Activated CD8-positive, alpha-beta T cell treated with anti-CD3 and anti-CD28 coated beads for 36 hours (primary cell): ENCODE data around the gene SMURF2. TPM values are rescaled to one million over a fixed set of nuclear protein-coding genes. Genes with fewer than 3 reads are reported as not detected.
A peak's percentile ranks its signal among the peaks of the same experiment; 100 is the strongest.

Experiments
- ATAC-seq: fragments of 200-7000 bp; cut with Tn5 transposase; one replicate; pipeline ENCODE4 v1.10.0; 2021; ENCODE audit warnings: mild to moderate bottlenecking, moderate library complexity
- CTCF ChIA-PET: fragments of 350-600 bp; sonication (Branson Sonifier 250); formaldehyde crosslinking; loops from one replicate; lab custom pipeline; 2021; ENCODE audit warnings: antibody characterized with exemption; lab: Charles Lee
- POLR2A ChIA-PET: fragments of 350-600 bp; sonication (Branson Sonifier 250); formaldehyde crosslinking; loops from one replicate; lab custom pipeline; 2021; ENCODE audit warnings: antibody characterized with exemption; lab: Charles Lee
- DNase-seq: peaks from one replicate; pipeline ENCODE4 v3.0.0-alpha.2; 2020
- H3K27ac Mint-ChIP-seq: one replicate; pipeline ENCODE4 v1.8.0; 2021; ENCODE audit warnings: mild to moderate bottlenecking, mixed read lengths
- H3K27me3 Mint-ChIP-seq: one replicate; pipeline ENCODE4 v1.8.0; 2021; ENCODE audit warnings: mixed read lengths
- H3K36me3 Mint-ChIP-seq: one replicate; pipeline ENCODE4 v1.8.0; 2021; ENCODE audit warnings: low read depth, mixed read lengths
- H3K4me1 Mint-ChIP-seq: one replicate; pipeline ENCODE4 v1.8.0; 2021; ENCODE audit warnings: low read depth, mixed read lengths
- H3K4me3 Mint-ChIP-seq: one replicate; pipeline ENCODE4 v1.8.0; 2021; ENCODE audit warnings: mild to moderate bottlenecking, moderate library complexity, mixed read lengths
- H3K9me3 Mint-ChIP-seq: one replicate; pipeline ENCODE4 v1.8.0; 2021; ENCODE audit warnings: mixed read lengths
- intact Hi-C: fragments of 100-400 bp; cut with micrococcal nuclease; formaldehyde crosslinking; loops from one replicate; pipeline ENCODE4 v1.10.0; 2022
- total RNA-seq, 2 experiments: library from RNA; stranded (reverse); gene quantifications; one replicate each; pipeline ENCODE4 v1.2.3, GENCODE V29; 2021
- TF ChIP-seq, protein P1 (sequence below): fragments of 200-600 bp; IDR thresholded peaks from one replicate; pipeline ENCODE4 v1.8.0; 2022; ENCODE audit warnings: antibody characterized with exemption, mild to moderate bottlenecking

Gene SMURF2
- total RNA-seq, 2 experiments from 2014 or later, result 13.8 to 13.9 TPM

GRCh38 chr17:64529221-64529620, 132.9 kb downstream of the SMURF2 start:
- peaks cover 8% of the 10 kb centered on the region for H3K4me1 Mint-ChIP-seq
- intact Hi-C loops, result no loop called here
- TF ChIP-seq, protein P1, sequence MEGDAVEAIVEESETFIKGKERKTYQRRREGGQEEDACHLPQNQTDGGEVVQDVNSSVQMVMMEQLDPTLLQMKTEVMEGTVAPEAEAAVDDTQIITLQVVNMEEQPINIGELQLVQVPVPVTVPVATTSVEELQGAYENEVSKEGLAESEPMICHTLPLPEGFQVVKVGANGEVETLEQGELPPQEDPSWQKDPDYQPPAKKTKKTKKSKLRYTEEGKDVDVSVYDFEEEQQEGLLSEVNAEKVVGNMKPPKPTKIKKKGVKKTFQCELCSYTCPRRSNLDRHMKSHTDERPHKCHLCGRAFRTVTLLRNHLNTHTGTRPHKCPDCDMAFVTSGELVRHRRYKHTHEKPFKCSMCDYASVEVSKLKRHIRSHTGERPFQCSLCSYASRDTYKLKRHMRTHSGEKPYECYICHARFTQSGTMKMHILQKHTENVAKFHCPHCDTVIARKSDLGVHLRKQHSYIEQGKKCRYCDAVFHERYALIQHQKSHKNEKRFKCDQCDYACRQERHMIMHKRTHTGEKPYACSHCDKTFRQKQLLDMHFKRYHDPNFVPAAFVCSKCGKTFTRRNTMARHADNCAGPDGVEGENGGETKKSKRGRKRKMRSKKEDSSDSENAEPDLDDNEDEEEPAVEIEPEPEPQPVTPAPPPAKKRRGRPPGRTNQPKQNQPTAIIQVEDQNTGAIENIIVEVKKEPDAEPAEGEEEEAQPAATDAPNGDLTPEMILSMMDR, result no peak
- ChIA-PET POLR2A (no interaction called here), CTCF (interaction anchor here (1.8 kb wide), 1 partner anchor 8 kb away, joined by 5 read pairs; no protein-coding TSS in a partner anchor)
- no peak overlapping the region for H3K4me3 Mint-ChIP-seq
- ATAC-seq, result no peak
- peaks cover 45% of the 10 kb centered on the region for H3K36me3 Mint-ChIP-seq
- no peaks in the 10 kb centered on the region for H3K27me3 Mint-ChIP-seq
- no peak for DNase-seq
- no peak overlapping the region for H3K27ac Mint-ChIP-seq
- H3K9me3 Mint-ChIP-seq, result no peaks in the 10 kb centered on the region

DNA sequence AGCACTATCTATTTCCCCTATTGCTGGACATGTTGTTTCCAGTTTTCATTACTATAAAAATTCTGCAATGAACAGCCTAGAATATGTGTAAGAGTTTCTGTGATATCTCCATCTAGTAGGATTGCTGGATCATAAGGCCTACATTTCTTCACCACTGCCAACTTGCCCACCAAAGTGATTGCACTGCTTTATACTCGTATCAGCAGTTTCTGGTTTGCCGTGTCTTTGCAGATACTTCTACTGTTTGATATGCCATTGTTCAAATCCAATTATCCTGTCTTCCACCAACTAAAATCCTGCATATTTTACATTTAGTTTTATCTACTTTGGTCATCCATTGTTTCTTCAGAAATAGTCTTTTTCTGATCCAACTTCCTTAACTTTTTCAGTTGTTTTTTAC, 134.2 kb downstream of the SMURF2 start:
- peak overlapping the region; percentile 7 for H3K27ac Mint-ChIP-seq
- TF ChIP-seq, protein P1, result no peak
- H3K4me1 Mint-ChIP-seq, result no peaks in the 10 kb centered on the region
- H3K36me3 Mint-ChIP-seq, result peaks cover 39% of the 10 kb centered on the region
- DNase-seq (no peak), ATAC-seq (no peak)
- POLR2A ChIA-PET, result interaction anchor here (1.0 kb wide), 1 partner anchor 21 kb away, joined by 3 read pairs; the partner anchor contains the start of genes CEP95 and DDX5
- H3K4me3 Mint-ChIP-seq, result no peak overlapping the region
- intact Hi-C loops, result no loop called here
- no peaks in the 10 kb centered on the region for H3K27me3 Mint-ChIP-seq
- CTCF ChIA-PET, result interaction anchor here (0.9 to 1.8 kb wide), 3 partner anchors 10 to 121 kb away, joined by 3 to 5 read pairs (median 3); no protein-coding TSS in a partner anchor
- no peaks in the 10 kb centered on the region for H3K9me3 Mint-ChIP-seq

DNA sequence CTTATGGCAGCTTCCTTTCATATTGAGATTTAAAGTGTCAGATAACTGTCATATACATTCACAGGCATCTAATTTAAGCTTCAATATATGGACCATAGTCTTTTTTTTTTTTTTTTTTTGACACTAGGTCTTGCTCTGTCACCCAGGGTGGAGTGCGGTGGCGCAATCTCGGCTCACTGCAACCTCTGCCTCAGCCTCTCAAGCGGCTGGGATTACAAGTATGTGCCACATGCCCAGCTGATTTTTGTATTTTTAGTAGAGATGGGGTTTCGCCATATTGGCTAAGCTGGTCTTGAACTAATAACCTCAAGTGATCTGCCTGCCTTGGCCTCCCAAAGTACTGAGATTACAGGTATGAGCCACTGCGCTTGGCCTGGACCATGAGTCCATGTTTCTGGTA, 141.7 kb downstream of the SMURF2 start:
- ATAC-seq, result no peak
- ChIA-PET CTCF (interaction anchor here (0.8 to 1.4 kb wide), 2 partner anchors 27 to 100 kb away, joined by 3 to 4 read pairs; no protein-coding TSS in a partner anchor), POLR2A (interaction anchor here (0.6 to 1.4 kb wide), 2 partner anchors 13 to 18 kb away, joined by 3 to 8 read pairs; partner anchors contain the start of gene CEP95)
- intact Hi-C loops, result no loop called here
- Mint-ChIP-seq H3K27ac (no peak overlapping the region), H3K27me3 (no peaks in the 10 kb centered on the region), H3K4me1 (peaks cover 9% of the 10 kb centered on the region), H3K36me3 (peaks cover 29% of the 10 kb centered on the region), H3K9me3 (no peaks in the 10 kb centered on the region), H3K4me3 (no peak overlapping the region)
- no peak for DNase-seq
- TF ChIP-seq, protein P1, result no peak

- no peak overlapping the region for H3K4me3 Mint-ChIP-seq
- DNase-seq (no peak), ATAC-seq (no peak)
- intact Hi-C loops, result no loop called here
- POLR2A ChIA-PET, result interaction anchor here (0.6 to 1.4 kb wide), 2 partner anchors 13 to 17 kb away, joined by 3 to 8 read pairs; partner anchors contain the start of gene CEP95
- H3K9me3 Mint-ChIP-seq, result no peaks in the 10 kb centered on the region
- no peaks in the 10 kb centered on the region for H3K27me3 Mint-ChIP-seq
- peaks cover 15% of the 10 kb centered on the region for H3K4me1 Mint-ChIP-seq
- peaks cover 34% of the 10 kb centered on the region for H3K36me3 Mint-ChIP-seq
- no peak overlapping the region for H3K27ac Mint-ChIP-seq
- CTCF ChIA-PET, result interaction anchor here (0.9 to 1.4 kb wide), 2 partner anchors 28 to 130 kb away, joined by 3 to 4 read pairs; no protein-coding TSS in a partner anchor
- TF ChIP-seq, protein P1, result no peak
Observed at GRCh38 chr17:64519601-64520000, 142.5 kb downstream of the SMURF2 start.

DNA sequence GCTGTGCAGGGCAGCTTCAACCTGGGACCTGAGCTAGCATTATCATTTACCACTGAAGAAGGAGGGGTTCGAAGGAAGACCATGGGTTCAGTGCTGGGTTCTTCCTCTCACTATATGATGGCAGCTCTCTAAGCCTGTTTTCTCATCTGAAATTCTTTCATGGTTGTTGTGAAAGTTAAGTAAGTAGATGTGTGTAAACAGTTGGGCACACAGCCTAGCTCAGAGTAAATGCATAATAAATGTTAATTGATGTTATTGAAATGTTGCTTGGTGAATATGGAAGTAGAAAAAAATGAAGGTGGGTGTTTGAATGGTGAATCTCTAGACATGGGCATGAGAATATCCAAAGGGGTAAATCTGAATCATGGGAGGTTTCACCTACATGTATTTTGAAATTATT, 146.3 kb downstream of the SMURF2 start:
- Mint-ChIP-seq H3K4me1 (peaks cover 24% of the 10 kb centered on the region), H3K27ac (peak overlapping the region; percentile 17), H3K36me3 (peaks cover 40% of the 10 kb centered on the region), H3K4me3 (no peak overlapping the region), H3K9me3 (no peaks in the 10 kb centered on the region), H3K27me3 (no peaks in the 10 kb centered on the region)
- ATAC-seq (no peak), DNase-seq (no peak)
- TF ChIP-seq, protein P1, result no peak
- POLR2A ChIA-PET, result interaction anchor here (0.8 to 2.1 kb wide), 2 partner anchors 9 to 10 kb away, joined by 3 to 14 read pairs; partner anchors contain the start of genes CEP95 and DDX5
- intact Hi-C loops, result no loop called here
- CTCF ChIA-PET, result interaction anchor here (0.7 to 1.3 kb wide), 3 partner anchors 8 to 23 kb away, joined by 3 to 6 read pairs (median 3); no protein-coding TSS in a partner anchor
